ENCODE measurements around the gene C1QTNF6.

DNA sequence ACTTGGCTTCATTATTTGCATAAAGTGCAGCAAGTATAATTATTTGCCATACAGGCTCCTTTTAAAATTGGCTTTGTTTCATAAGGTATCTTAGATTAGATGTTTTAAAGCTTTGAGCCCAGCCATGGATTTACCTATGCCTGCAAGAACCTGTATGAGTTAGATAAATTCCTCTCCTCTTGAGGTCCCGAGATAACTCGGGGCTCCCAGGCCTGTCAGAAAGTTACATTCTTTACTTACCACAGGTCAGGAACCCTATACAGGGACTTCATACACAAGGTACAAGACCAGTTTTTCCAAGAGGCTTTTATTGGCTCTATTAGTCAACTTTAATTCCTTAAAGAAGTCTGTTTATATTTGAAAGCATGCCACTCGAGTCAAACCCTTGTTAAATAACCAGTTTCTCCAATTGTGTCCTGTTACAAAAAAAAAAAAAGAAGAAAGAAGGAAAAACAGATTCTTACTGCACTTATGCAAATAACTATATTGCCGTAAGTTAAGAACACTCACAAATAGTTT lies 2.3 kb upstream of the C1QTNF6 start:
- TF ChIP-seq GATA2 (IDR thresholded peaks at IDR 0.05; ENCODE audit: low read depth, low read length) (no peak), GATA3 (IDR thresholded peaks at IDR 0.05; ENCODE audit: low read depth, low read length) (no peak)
